GM23338 (cell line): ENCODE data around the gene KIF21A. TPM values are rescaled to one million over a fixed set of nuclear protein-coding genes. Genes with fewer than 3 reads are reported as not detected.

ENCODE experiments used
- ATAC-seq: fragments of 200-7000 bp; cut with Tn5 transposase; 3 replicates; pipeline ENCODE4 v1.9.1; 2020
- DNase-seq: peaks from one replicate; pipeline ENCODE4 v3.0.0-alpha.2; 2015; ENCODE audit warnings: low spot score
- H2AFZ ChIP-seq: fragments of 200-600 bp; sonication (generic); 2 replicates; pipeline ENCODE4 v1.8.0; 2016; ENCODE audit warnings: antibody characterized with exemption, mild to moderate bottlenecking, moderate library complexity
- H3F3A ChIP-seq: fragments of 200-600 bp; sonication (generic); replicated peaks from 2 replicates; pipeline ENCODE4 v1.8.0; 2017; ENCODE audit warnings: antibody characterized with exemption, mixed run types, low read depth
- H3K27ac ChIP-seq: fragments of 200-600 bp; sonication (generic); 2 replicates; pipeline ENCODE4 v1.6.1; 2016; ENCODE audit warnings: low read depth
- H3K27me3 ChIP-seq: fragments of 200-600 bp; sonication (generic); 2 replicates; pipeline ENCODE4 v1.8.0; 2016; ENCODE audit warnings: mild to moderate bottlenecking, mixed run types, moderate library complexity; ENCODE audit not compliant: insufficient read depth
- H3K36me3 ChIP-seq: fragments of 200-600 bp; sonication (generic); 2 replicates; pipeline ENCODE4 v1.8.0; 2016; ENCODE audit warnings: mild to moderate bottlenecking; ENCODE audit not compliant: insufficient read depth
- H3K4me1 ChIP-seq: fragments of 200-600 bp; sonication (generic); 2 replicates; pipeline ENCODE4 v1.8.0; 2016; ENCODE audit warnings: mild to moderate bottlenecking, moderate library complexity; ENCODE audit not compliant: insufficient read depth
- H3K4me2 ChIP-seq: fragments of 200-600 bp; sonication (generic); 2 replicates; pipeline ENCODE4 v1.7.1; 2017; ENCODE audit warnings: mixed run types
- H3K4me3 ChIP-seq: fragments of 200-600 bp; sonication (generic); 2 replicates; pipeline ENCODE4 v1.6.1; 2016; ENCODE audit warnings: mixed run types
- H3K79me2 ChIP-seq: fragments of 200-600 bp; sonication (generic); replicated peaks from 2 replicates; pipeline ENCODE4 v1.8.0; 2017; ENCODE audit warnings: mild to moderate bottlenecking; ENCODE audit not compliant: insufficient read depth
- H3K9me2 ChIP-seq: fragments of 200-600 bp; sonication (generic); 2 replicates; pipeline ENCODE4 v1.8.0; 2017; ENCODE audit not compliant: insufficient read depth
- H4K20me1 ChIP-seq: fragments of 200-600 bp; sonication (generic); replicated peaks from 2 replicates; pipeline ENCODE4 v1.8.0; 2017; ENCODE audit warnings: mild to moderate bottlenecking; ENCODE audit not compliant: insufficient read depth
- H3K27ac Mint-ChIP-seq: 2 replicates; pipeline ENCODE4 v1.8.0; 2020; ENCODE audit warnings: inconsistent platforms, mild to moderate bottlenecking, moderate library complexity, mixed read lengths
- H3K27me3 Mint-ChIP-seq: 3 replicates; pipeline ENCODE4 v1.8.0; 2022; ENCODE audit warnings: low read depth, mild to moderate bottlenecking, moderate library complexity, mixed read lengths, inconsistent platforms; ENCODE audit not compliant: insufficient read depth, poor library complexity
- H3K36me3 Mint-ChIP-seq: 3 replicates; pipeline ENCODE4 v1.8.0; 2021; ENCODE audit warnings: low read depth, mild to moderate bottlenecking, inconsistent platforms, moderate library complexity, mixed read lengths
- H3K4me1 Mint-ChIP-seq: 3 replicates; pipeline ENCODE4 v1.8.0; 2020; ENCODE audit warnings: mild to moderate bottlenecking, inconsistent platforms, mixed read lengths
- H3K4me3 Mint-ChIP-seq: 3 replicates; pipeline ENCODE4 v1.8.0; 2021; ENCODE audit warnings: moderate library complexity, mild to moderate bottlenecking, inconsistent platforms, mixed read lengths
- H3K9me3 Mint-ChIP-seq: 3 replicates; pipeline ENCODE4 v1.8.0; 2020; ENCODE audit warnings: moderate library complexity, mild to moderate bottlenecking, inconsistent platforms, mixed read lengths
- CREB1 ChIP-seq: fragments of 250-450 bp; sonication (Bioruptor Pico); IDR thresholded peaks from 2 replicates; pipeline ENCODE4 v1.5.0; 2020; ENCODE audit warnings: low read depth, mild to moderate bottlenecking, moderate library complexity
- ETS1 ChIP-seq: IDR thresholded peaks from 2 replicates; pipeline ENCODE4 v1.6.1; 2016; ENCODE audit warnings: antibody characterized with exemption
- POLR2AphosphoS5 ChIP-seq: IDR thresholded peaks from 2 replicates; pipeline ENCODE4 v1.6.1; 2016; ENCODE audit warnings: antibody characterized with exemption, low read depth
- ZNF331 ChIP-seq: fragments of 250-450 bp; sonication (Bioruptor Pico); IDR thresholded peaks from 2 replicates; pipeline ENCODE4 v1.5.0; 2020; ENCODE audit warnings: low read depth, mild to moderate bottlenecking, moderate library complexity
- ZNF462 ChIP-seq: fragments of 250-450 bp; sonication (Bioruptor Pico); IDR thresholded peaks from 2 replicates; pipeline ENCODE4 v1.5.0; 2020; ENCODE audit warnings: mild to moderate bottlenecking, moderate library complexity
- polyA plus RNA-seq: library from polyadenylated mRNA; unstranded; fragments of >200 nt; fragmentation: Nextera tagmentation; extraction: Ambion mirVana; gene quantifications from 2 replicates; pipeline ENCODE4 v1.2.1, GENCODE V29; 2016
- total RNA-seq: library from RNA; depleted of rRNA; stranded (reverse); fragments of >200 nt; shearing (Covaris generic); gene quantifications from 2 replicates; pipeline ENCODE4 v1.2.3, GENCODE V29; 2014

KIF21A gene
- total and polyA plus RNA-seq, 2 experiments from 2014 or later, result 28.8 to 32.0 TPM

- TF ChIP-seq ZNF462, result no peak
- no peak for TF ChIP-seq POLR2AphosphoS5
Observed at GRCh38 chr12:39440101-39440500, 2.8 kb downstream of the KIF21A start (continued).

GRCh38 chr12:39435531-39435930 is 7.4 kb downstream of the KIF21A start:
- H3K27me3 ChIP-seq, result no peaks in the 10 kb centered on the region
- H3K4me3 Mint-ChIP-seq, result no peak overlapping the region
- no peak overlapping the region for H2AFZ ChIP-seq
- TF ChIP-seq CREB1, result no peak
- H3K9me3 Mint-ChIP-seq, result no peaks in the 10 kb centered on the region
- DNase-seq, result no peak
- no peaks in the 10 kb centered on the region for H3F3A ChIP-seq
- H3K36me3 ChIP-seq, result no peaks in the 10 kb centered on the region
- H3K36me3 Mint-ChIP-seq, result peaks cover 3% of the 10 kb centered on the region; the same call in 1 of the 3 replicates
- H3K4me2 ChIP-seq, result no peak overlapping the region
- no peak overlapping the region for H3K27ac ChIP-seq
- no peak overlapping the region for H3K27ac Mint-ChIP-seq
- H3K79me2 ChIP-seq, result peaks cover 70% of the 10 kb centered on the region
- peaks cover 24% of the 10 kb centered on the region for H3K4me1 Mint-ChIP-seq
- no peak overlapping the region for H3K4me3 ChIP-seq
- no peak for ATAC-seq
- H3K27me3 Mint-ChIP-seq, result no peaks in the 10 kb centered on the region
- 0 out of 2 replicates have a peak, but pooled peaks cover 4% of the 10 kb centered on the region for H3K9me2 ChIP-seq
- H4K20me1 ChIP-seq, result no peaks in the 10 kb centered on the region
- peaks cover 17% of the 10 kb centered on the region; the same call in 1 of the 2 replicates for H3K4me1 ChIP-seq

- DNase-seq (no peak), ATAC-seq (no peak)
- H3K9me3 Mint-ChIP-seq, result no peaks in the 10 kb centered on the region
- no peaks in the 10 kb centered on the region for H4K20me1 ChIP-seq
- no peaks in the 10 kb centered on the region for H3K27me3 ChIP-seq
- no peak overlapping the region for H3K27ac Mint-ChIP-seq
- H3K27me3 Mint-ChIP-seq, result no peaks in the 10 kb centered on the region
- H3K36me3 ChIP-seq, result no peaks in the 10 kb centered on the region
- no peak overlapping the region for H2AFZ ChIP-seq
- peaks cover 3% of the 10 kb centered on the region; the same call in 1 of the 3 replicates for H3K36me3 Mint-ChIP-seq
- H3K4me3 Mint-ChIP-seq, result no peak overlapping the region
- H3K27ac ChIP-seq, result no peak overlapping the region
- no peaks in the 10 kb centered on the region for H3F3A ChIP-seq
- no peak overlapping the region for H3K4me3 ChIP-seq
- no peak overlapping the region for H3K4me2 ChIP-seq
- H3K4me1 ChIP-seq, result peaks cover 7% of the 10 kb centered on the region; the same call in 1 of the 2 replicates
- 0 out of 2 replicates have a peak, but pooled peaks cover 4% of the 10 kb centered on the region for H3K9me2 ChIP-seq
- peaks cover 47% of the 10 kb centered on the region for H3K79me2 ChIP-seq
- peaks cover 5% of the 10 kb centered on the region; the same call in 2 of the 3 replicates for H3K4me1 Mint-ChIP-seq
- TF ChIP-seq ETS1 (no peak), ZNF331 (CRISPR knock-in tag) (no peak)
Observed at GRCh38 chr12:39431797-39432196, 11.1 kb downstream of the KIF21A start.
